ENCODE results near the gene MTARC2.
A peak's percentile ranks its signal among the peaks of the same experiment; 100 is the strongest.

The MTARC2 gene

DNA sequence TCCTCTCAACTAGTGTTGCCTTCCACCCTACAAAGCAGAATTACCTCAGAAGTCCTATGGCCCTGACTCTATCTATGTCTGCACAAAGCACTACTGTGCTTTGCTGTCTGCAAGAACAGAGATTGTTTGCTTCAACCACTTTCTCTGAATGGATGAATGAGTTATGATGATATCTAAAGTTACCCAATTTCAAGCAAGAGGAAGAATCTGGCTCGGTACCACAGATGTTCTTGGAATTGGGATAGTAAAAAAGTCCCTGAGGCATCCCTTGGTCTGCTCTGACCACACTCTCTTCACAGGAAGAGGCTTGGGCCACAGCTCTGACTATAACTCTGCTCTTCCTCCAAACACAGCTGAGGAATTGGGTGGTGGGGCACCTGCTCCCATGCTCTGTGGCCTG is 69.8 kb downstream of the MTARC2 start:
- no peak overlapping the region for H3K4me3 ChIP-seq (replicated peaks; ENCODE audit: low read depth, low read length)
- TF ChIP-seq, protein P1, sequence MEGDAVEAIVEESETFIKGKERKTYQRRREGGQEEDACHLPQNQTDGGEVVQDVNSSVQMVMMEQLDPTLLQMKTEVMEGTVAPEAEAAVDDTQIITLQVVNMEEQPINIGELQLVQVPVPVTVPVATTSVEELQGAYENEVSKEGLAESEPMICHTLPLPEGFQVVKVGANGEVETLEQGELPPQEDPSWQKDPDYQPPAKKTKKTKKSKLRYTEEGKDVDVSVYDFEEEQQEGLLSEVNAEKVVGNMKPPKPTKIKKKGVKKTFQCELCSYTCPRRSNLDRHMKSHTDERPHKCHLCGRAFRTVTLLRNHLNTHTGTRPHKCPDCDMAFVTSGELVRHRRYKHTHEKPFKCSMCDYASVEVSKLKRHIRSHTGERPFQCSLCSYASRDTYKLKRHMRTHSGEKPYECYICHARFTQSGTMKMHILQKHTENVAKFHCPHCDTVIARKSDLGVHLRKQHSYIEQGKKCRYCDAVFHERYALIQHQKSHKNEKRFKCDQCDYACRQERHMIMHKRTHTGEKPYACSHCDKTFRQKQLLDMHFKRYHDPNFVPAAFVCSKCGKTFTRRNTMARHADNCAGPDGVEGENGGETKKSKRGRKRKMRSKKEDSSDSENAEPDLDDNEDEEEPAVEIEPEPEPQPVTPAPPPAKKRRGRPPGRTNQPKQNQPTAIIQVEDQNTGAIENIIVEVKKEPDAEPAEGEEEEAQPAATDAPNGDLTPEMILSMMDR (IDR thresholded peaks at IDR 0.05; ENCODE audit: low read depth, low read length, missing control alignments): no peak
- DNase-seq (ENCODE audit: extremely low read depth, low read depth): no peak

DNA sequence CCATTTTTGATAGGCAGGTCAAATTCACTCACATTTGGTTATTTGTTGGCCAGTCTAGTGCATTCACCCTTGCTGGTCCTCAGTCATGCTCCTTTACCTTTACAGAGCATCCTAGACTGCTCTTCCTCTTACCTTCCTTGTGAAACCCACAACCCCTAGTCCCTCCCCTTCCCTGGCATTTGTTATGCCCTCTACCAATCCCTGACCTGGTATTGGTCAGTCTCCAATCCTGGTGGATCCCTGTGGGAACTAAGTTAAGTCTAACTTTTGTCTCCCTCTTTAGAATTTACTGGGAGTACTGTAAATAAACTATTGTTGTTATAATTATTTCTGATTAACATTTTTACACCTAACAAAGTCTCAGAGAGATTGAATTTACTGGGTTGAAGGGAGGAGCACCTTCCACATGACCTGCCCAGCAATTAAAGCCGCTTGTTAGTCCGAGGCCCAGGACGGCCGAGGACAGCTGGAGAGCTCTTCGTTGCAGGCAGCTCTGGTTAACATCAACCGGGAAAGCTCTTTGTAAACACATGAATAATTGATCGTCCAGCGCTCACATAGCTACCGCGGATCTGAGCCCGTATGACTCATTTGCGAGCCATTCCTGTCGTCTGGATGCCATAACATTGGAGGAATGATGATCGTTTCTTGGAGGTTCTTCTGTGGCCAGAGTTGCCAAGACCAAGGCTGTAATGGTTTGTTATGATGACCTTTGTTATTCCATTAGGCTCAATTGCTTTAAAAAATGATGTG is 70.5 kb downstream of the MTARC2 start:
- H3K4me3 ChIP-seq (replicated peaks; ENCODE audit: low read depth, low read length): no peak overlapping the region
- peak; percentile 88 for DNase-seq (ENCODE audit: extremely low read depth, low read depth)
- TF ChIP-seq, protein P1 (IDR thresholded peaks at IDR 0.05; ENCODE audit: low read depth, low read length, missing control alignments): no peak

DNA sequence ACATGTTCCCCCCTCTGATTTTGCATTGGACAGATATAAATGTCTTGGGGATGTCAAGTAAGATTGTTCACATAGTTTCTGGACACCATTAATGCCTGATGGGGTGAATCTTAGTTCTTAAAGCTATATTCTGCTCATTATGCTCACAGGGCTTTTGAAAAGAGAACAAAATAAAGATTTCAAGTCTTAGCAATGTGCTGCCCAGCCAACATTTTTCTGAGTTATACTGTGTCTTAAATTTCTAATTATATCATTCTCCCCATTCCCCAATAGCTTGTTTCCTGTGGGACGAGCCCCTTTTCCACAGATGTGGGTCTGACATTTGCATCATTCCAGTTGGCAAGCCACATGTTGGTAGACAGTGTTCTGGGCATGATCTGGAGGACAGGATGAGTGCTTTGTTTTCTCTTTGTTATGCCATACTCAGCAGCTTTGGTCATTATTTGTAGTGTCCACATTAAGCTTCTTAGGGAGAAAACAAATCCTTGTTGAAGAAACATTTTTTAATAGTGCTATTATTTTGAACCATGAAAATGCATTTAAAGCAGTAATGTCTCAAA is 71.4 kb downstream of the MTARC2 start:
- no peak for DNase-seq (ENCODE audit: extremely low read depth, low read depth)

DNA sequence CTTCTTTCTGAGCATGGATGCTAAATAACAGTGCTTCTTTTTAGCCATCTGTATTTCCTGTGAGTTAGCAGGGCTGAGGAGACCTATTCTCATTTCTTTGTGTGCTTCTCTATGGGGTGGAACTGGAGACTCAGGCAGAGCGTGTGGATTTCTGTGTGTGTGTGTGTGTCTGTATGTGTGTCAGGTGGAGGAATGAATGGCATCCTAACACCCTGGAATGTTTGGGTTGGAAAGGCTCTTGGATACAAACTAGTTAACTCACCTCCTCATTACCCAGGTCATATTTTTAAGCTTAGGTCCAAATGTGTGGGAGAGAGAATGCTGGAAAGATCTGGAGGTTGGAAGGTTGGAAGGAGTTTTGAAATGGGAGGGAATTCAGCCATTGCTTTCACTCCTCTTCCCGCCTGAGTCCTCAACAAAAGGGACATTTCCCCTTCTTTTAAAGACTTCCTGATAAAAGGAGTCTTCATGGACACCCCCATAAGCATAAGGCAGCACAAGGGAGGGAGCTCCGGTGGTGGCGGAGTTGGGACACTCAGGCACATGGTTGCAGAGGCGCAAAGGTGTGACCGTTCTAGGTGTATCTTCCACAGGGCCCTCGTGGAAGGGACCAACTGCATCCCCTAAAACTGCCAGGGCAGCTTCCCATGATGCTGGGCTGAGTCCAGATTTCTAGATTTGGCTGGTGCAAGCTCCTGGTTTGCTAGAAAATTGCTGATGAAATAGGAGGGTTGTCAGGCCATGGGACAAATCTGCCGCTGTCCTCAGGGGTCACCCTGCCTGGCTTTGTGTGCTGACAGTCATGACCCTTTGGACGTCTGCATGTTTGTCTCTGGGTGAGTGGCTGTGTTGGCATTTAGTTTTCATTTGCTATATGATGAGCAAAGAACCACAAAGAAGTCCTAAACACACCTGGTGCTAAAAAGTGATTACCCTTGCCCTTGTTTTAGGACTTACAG is 76.2 kb downstream of the MTARC2 start:
- DNase-seq (ENCODE audit: extremely low read depth, low read depth): no peak
- TF ChIP-seq, protein P1 (IDR thresholded peaks at IDR 0.05; ENCODE audit: low read depth, low read length, missing control alignments): no peak
- H3K4me3 ChIP-seq (replicated peaks; ENCODE audit: low read depth, low read length): no peak overlapping the region

More for the DNA sequence above, 71.4 kb downstream of the MTARC2 start:
- no peak overlapping the region for H3K4me3 ChIP-seq (replicated peaks; ENCODE audit: low read depth, low read length)
- TF ChIP-seq, protein P1 (IDR thresholded peaks at IDR 0.05; ENCODE audit: low read depth, low read length, missing control alignments): no peak

DNA sequence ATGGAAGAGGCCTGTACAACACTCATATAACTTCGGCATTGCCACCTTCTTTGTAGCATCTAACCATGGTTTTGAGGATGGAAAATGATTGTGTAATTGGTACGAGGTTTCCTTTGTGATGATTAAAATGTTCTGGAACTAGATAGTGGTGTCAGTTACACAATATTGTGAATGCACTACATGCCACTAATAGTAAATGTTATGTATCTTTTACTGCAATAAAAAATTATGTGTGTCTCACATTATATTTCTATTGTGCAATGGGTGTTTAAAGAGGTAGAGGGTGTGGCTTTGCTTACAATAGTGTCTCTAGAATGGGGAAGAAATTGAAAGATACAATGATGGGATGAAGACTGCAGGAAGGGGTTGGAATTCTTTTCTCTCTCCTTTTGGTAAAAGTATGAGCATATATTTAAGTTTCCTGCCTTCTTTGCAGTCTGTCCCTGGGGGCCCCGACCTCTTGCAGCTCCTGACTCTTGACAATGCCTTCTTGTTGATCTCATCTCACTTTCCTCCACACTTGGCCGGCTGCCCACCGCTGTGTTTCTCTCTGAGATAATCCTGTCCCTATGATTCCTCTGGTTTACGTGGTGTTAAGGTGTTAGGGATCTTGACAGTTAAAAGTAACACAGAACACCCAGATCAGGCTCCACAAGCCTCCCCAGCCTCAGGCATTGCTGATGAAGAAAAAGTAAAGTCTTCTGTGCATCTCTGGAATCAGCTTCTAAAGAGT is 77.9 kb downstream of the MTARC2 start:
- no peak for DNase-seq (ENCODE audit: extremely low read depth, low read depth)
- H3K4me3 ChIP-seq (replicated peaks; ENCODE audit: low read depth, low read length): no peak overlapping the region
- TF ChIP-seq, protein P1 (IDR thresholded peaks at IDR 0.05; ENCODE audit: low read depth, low read length, missing control alignments): no peak

DNA sequence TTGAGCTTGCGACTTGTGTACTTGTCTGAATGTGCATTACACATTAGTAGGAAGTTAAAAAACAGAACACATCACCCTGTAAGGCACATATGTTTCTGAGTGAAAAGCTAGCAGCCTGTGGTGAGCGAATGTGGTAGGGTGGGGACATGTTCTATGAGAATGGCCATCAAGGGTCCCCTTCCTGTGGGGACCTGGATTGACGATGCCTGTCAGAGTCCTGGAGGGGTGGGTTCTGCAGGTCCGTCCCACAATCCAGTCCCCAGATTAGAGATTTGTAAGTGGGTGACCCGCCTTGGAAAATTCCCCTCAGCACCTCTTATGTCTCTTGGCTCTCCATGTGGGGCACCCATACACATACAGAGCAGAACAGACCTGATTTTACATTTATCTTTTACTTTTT is 78.6 kb downstream of the MTARC2 start:
- no peak for DNase-seq (ENCODE audit: extremely low read depth, low read depth)
- H3K4me3 ChIP-seq (replicated peaks; ENCODE audit: low read depth, low read length): no peak overlapping the region
- TF ChIP-seq, protein P1 (IDR thresholded peaks at IDR 0.05; ENCODE audit: low read depth, low read length, missing control alignments): no peak

All from HFF-Myc (cell line).